ENCODE results near the gene LDLRAD4.

The LDLRAD4 gene

DNA sequence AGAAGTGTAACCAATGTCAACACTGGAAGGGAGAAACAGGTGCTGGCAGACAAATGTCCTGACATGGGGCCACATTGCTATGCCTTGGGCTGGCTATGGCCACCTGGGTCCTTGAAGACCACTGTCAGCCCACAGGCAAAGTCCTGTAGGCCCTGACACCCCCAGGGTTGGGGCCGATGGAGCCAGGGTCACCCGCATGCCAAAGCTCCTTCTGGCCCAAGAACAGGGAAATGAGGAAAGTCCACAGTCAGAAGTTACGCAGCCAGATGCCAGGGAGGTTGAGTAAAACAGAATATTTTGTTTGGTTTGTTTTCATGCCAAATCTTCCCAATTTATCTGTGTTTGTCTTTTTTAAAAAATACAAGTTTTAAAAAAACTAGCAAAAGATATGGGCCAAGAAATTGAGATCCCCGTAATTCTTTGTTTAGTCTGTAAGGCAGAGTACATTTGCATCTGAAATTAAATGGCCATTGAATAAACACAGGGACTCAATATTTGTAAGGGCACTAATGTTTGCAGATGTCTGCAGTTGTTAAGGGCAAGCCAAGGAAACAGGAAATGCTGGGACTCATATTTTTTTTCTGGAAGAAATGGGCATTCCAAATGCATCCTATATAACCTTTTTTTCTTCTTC is 321.4 kb downstream of the LDLRAD4 start:
- TF ChIP-seq, protein P1, sequence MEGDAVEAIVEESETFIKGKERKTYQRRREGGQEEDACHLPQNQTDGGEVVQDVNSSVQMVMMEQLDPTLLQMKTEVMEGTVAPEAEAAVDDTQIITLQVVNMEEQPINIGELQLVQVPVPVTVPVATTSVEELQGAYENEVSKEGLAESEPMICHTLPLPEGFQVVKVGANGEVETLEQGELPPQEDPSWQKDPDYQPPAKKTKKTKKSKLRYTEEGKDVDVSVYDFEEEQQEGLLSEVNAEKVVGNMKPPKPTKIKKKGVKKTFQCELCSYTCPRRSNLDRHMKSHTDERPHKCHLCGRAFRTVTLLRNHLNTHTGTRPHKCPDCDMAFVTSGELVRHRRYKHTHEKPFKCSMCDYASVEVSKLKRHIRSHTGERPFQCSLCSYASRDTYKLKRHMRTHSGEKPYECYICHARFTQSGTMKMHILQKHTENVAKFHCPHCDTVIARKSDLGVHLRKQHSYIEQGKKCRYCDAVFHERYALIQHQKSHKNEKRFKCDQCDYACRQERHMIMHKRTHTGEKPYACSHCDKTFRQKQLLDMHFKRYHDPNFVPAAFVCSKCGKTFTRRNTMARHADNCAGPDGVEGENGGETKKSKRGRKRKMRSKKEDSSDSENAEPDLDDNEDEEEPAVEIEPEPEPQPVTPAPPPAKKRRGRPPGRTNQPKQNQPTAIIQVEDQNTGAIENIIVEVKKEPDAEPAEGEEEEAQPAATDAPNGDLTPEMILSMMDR (IDR thresholded peaks at IDR 0.05): no peak
- no peaks in the 10 kb centered on the region for H3K4me1 ChIP-seq
- no peaks in the 10 kb centered on the region for H3K27me3 ChIP-seq (ENCODE audit: control insufficient read depth, insufficient read depth, low read length)
- no peak overlapping the region for H2AFZ ChIP-seq
- H3K36me3 ChIP-seq (ENCODE audit: control insufficient read depth, insufficient read depth, low read length): no peaks in the 10 kb centered on the region
- H3K4me2 ChIP-seq (ENCODE audit: low read length): no peak overlapping the region
- no peak overlapping the region for H3K27ac ChIP-seq
- H3K9ac ChIP-seq: no peak overlapping the region
- no peaks in the 10 kb centered on the region for H3K9me3 ChIP-seq (ENCODE audit: control insufficient read depth, low read length)
- no peak overlapping the region for H3K4me3 ChIP-seq (ENCODE audit: low read depth, low read length)
- no peaks in the 10 kb centered on the region for H3K79me2 ChIP-seq

DNA sequence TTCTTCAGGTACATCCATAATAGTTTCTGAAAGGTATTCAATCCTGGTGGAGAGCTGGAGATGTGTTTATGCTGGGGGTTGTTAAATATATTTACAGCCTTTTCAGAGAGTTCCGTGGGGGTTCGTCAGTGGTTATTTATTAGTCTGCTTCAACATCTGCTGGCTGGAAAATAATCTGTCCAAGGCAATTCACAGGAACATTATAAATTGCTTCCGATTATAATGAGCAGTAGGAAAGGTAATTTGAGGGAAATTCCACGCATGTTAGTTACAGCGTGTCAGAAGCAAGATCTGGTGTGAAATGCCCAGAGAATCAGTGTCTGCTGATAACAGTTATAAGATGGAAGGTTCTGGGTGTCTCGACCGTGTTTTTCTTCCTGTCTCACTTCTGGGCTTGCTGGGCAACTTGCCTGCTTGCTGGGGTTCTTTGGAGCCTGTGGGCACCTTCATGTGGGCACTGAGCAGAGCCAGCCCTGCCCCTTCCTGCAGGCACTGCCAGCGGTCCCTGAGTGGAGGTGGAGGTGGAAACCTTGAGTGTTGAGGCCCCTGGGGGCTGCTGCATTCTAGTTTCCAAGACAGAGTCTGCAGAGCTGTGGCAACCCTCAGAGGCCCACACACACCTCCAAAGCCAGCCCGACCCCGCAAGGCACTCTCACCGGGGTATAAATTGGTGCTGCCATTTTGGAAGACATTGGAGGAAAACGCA is 322.1 kb downstream of the LDLRAD4 start:
- no peak overlapping the region for H3K4me3 ChIP-seq (ENCODE audit: low read depth, low read length)
- H3K36me3 ChIP-seq (ENCODE audit: control insufficient read depth, insufficient read depth, low read length): no peaks in the 10 kb centered on the region
- no peak overlapping the region for H3K27ac ChIP-seq

DNA sequence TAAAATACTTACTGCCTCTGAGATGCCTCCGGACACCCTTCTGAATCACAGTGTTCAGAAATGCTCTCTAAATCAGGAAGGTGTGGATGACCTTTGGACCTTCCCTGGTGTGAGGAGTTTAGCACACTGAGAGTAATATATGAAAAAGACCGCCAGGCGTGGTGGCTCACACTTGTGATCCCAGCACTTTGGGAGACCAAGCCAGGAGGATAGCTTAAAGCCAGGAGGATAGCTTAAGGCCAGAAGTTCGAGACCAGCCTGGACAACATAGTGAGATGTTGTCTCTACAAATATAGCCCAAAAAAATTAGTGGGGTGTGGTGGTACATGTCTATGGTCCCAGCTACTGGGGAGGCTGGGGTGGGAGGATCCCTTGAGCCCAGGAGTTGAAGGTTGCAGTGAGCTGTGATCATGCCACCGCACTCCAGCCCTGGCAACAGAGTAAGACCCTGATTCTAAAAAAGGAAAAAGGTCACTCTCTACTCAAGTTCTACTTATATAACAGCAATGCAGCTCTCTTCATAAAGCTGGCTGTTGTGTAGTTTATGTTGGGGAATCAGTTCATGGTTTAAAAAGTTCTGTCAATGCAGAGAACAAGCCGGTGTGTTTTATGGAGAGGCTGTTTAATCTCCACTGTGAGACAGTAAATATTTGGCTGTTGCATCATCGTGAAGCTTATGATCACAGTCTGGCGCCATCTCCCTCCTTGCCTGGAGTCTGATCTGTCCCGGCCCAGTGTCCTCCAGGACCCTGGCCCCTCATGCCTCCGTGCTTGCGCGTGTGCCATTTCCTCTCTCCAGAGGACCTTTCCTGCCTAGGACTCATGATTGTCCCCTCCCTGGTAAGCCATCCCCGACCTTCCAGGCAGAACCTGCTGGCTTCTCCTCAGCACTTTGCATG is 323.3 kb downstream of the LDLRAD4 start:
- H3K27me3 ChIP-seq (ENCODE audit: control insufficient read depth, insufficient read depth, low read length): no peaks in the 10 kb centered on the region
- TF ChIP-seq, protein P1 (IDR thresholded peaks at IDR 0.05): no peak
- no peak overlapping the region for H3K27ac ChIP-seq
- H3K4me2 ChIP-seq (ENCODE audit: low read length): no peak overlapping the region
- H3K9me3 ChIP-seq (ENCODE audit: control insufficient read depth, low read length): no peaks in the 10 kb centered on the region
- no peaks in the 10 kb centered on the region for H3K36me3 ChIP-seq (ENCODE audit: control insufficient read depth, insufficient read depth, low read length)
- H3K4me1 ChIP-seq: no peaks in the 10 kb centered on the region
- H2AFZ ChIP-seq: no peak overlapping the region
- H3K4me3 ChIP-seq (ENCODE audit: low read depth, low read length): no peak overlapping the region
- H3K79me2 ChIP-seq: no peaks in the 10 kb centered on the region
- no peak overlapping the region for H3K9ac ChIP-seq

More for the DNA sequence above, 322.1 kb downstream of the LDLRAD4 start:
- H3K4me2 ChIP-seq (ENCODE audit: low read length): no peak overlapping the region
- TF ChIP-seq, protein P1 (IDR thresholded peaks at IDR 0.05): no peak
- no peak overlapping the region for H3K9ac ChIP-seq
- H2AFZ ChIP-seq: no peak overlapping the region
- no peaks in the 10 kb centered on the region for H3K4me1 ChIP-seq
- H3K27me3 ChIP-seq (ENCODE audit: control insufficient read depth, insufficient read depth, low read length): no peaks in the 10 kb centered on the region
- H3K79me2 ChIP-seq: no peaks in the 10 kb centered on the region
- no peaks in the 10 kb centered on the region for H3K9me3 ChIP-seq (ENCODE audit: control insufficient read depth, low read length)

DNA sequence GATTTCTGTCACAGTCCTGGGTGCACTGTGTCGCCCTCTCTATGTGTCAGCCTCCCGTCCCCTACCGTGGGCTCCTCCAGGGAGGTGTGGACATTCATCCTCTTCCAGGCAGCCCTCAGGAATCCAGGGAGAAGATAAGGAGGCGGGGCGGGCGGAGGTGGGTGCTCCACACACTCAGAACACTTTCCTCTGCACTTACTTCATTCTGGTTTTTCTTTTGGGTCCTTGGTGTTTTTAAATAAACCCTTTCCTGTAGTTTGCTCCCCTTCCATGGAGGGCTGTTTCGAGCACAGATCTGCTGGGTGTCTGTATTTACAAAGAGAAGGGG is 323.9 kb downstream of the LDLRAD4 start:
- Histone ChIP-seq H3K27ac (no peak overlapping the region), H3K36me3 (ENCODE audit: control insufficient read depth, insufficient read depth, low read length) (no peaks in the 10 kb centered on the region), H3K27me3 (ENCODE audit: control insufficient read depth, insufficient read depth, low read length) (no peaks in the 10 kb centered on the region), H2AFZ (no peak overlapping the region), H3K4me2 (ENCODE audit: low read length) (no peak overlapping the region), H3K9ac (no peak overlapping the region), H3K79me2 (no peaks in the 10 kb centered on the region), H3K4me3 (ENCODE audit: low read depth, low read length) (no peak overlapping the region), H3K4me1 (no peaks in the 10 kb centered on the region), H3K9me3 (ENCODE audit: control insufficient read depth, low read length) (no peaks in the 10 kb centered on the region)
- TF ChIP-seq, protein P1 (IDR thresholded peaks at IDR 0.05): no peak
